HG03175 (cell line): ENCODE results near the gene PYGB.
"Not testable (repeated sequence)": the region's sequence is repeated elsewhere in the genome, so short reads cannot be mapped to it uniquely, and the experiment has no call there.

Experiments used
- ATAC-seq: cut with Tn5 transposase; IDR thresholded peaks from one replicate; pipeline ENCODE4 v1.9.1; 2021; ENCODE audit warnings: mild to moderate bottlenecking, moderate library complexity; ENCODE audit not compliant: unreplicated experiment

The PYGB gene

GRCh38 chr20:25324412-25324811, 76.5 kb downstream of the PYGB start:
- no peak for ATAC-seq

GRCh38 chr20:25325073-25325472, 77.2 kb downstream of the PYGB start:
- no peak for ATAC-seq

- ATAC-seq, result no peak
These were observed 78.1 kb downstream of the PYGB start for GRCh38 chr20:25325997-25326396.

DNA sequence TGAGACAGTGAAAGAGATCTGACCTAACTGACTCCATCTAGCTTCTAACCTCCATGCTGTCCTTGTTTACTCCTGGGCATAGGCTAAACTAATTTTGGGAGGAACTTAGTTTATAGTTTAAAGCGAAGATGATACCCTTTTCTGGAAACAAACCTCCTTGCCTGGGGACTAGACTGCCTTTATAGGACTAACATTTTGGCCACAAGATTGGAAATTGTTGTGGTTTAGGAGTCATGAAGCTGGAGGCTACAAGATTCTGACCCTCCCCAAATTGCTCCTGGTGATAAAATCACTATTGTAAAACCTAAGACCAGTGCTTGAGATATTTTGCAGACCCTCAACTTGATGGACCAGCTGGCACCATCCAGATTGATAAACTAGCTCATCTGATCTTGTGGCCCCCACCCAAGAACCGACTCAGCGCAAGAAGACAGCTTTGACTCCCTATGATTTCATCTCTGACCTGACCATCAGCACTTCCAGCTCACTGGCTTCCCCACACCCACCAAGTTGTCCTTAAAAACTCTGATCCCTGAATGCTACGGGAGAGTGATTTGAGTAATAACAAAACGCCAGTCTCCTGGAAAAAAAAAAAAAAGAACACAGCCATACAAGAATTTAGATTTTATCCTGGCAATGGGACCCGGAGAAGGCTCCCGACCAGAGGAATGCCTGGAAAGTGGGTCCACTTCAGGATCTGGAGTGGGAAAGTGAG, 79.8 kb downstream of the PYGB start:
- no peak for ATAC-seq

DNA sequence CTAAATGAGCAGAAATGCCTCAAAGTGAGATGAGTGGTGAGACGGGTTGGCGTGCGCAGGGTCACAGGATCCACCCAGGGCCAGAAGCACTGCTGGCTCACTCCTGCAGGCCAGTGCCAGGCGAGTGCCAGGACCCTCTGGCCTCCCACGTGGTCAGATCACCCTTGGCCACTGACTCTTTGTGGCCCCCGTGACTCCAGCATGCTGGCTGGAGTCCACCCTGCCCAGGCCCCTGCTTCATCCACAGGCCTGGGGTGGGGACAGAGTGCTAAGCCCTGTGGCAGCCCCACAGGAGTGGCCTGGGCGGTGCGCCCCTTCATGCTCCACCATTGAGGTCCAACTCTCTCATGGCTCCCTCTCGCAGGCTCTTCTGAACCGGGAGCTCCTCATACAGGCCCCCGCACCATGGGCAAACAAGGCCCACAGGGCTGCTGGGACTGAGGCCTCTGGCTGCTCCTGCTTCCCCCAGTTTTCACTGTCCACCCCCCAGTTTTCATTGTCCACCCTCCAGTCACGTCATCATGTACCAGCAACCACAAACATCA, 81.1 kb downstream of the PYGB start:
- ATAC-seq, result no peak

DNA sequence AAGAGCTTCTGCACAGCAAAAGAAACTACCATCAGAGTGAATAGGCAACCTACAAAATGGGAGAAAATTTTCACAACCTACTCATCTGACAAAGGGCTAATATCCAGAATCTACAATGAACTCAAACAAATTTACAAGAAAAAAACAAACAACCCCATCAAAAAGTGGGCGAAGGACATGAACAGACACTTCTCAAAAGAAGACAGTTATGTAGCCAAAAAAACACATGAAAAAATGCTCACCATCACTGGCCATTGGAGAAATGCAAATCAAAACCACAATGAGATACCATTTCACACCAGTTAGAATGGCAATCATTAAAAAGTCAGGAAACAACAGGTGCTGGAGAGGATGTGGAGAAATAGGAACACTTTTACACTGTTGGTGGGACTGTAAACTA, 87.1 kb downstream of the PYGB start:
- not testable (repeated sequence) for ATAC-seq

DNA sequence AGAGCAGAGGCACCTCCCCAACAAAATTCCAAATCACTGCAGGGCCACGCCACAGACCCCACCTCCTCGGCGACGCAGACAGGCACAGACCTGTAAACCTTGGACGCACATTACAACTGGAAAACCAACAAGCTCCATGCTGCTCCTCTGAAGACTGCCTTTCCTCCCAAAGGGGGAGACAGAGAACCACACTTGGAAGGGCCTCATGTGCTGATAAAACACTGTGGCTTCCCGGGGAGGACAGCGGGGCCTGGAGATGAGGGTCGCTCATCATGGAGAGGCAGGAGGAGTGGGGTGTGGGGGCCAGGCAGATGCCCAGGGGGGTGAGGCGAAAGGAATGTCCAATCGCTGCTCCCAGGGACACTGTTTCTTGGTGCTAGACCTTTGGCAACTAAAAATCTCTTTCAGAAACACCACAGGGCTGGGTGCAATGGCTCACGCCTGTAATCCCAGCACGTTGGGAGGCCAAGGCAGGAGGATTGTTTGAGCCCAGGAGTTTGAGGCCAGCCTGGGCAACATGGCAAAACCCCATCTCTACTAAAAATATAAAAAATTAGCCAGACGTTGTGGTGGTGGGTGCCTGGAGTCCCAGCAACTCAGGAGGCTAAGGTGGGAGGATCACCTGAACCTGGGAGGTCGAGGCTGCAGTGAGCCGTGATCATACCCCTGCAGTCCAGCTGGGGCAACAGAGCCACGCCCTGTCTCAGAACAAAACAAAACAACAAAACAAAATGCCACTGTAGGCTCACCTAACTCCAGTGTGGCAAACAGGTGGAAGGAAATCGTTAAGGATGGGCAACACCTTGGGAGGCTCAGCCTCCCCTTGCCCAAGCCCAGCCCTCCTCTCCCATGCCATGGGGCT, 88.9 kb downstream of the PYGB start:
- ATAC-seq, result no peak

DNA sequence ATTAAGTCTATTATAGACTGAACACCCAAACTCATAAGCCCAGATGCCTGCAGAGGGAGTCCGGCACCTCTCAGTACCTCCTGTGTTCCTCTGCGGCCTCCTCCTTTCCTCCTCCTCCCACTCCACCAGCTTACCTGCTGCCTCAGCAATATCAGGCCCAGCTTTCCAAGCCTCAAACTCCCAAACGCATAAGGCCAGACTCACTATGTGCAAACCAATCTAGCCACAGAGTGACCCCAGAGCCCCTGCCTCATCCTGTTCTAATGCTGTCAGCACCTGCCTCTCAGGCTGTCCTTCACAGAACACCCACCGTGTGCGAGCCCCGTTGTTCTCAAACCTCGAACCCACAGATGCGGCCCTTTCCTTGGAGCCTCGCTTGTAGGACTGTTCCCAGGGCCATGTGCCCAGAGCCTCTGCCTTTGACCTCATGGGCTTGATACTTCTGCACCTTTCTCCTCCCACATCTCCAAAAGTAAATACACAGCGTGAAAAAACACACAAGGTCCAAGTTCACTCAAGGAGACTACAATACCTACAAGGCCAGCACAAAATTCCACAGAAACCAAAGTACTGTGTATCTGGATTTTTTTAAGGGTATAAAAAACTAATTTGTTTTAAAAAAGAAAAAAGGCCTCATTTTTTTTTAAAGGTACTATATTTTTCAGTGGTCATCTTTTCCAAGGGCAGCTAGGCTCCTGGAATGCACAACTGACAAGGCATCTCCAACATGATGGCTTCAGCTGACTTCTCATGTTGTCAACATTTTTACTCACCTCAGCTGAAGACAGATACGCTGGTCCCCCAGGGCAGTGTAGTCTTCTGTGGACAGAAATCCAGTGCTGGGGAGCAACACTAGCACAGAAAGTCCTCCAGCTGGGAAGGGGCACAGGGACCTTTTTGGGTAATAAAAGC, 90.5 kb downstream of the PYGB start:
- no peak for ATAC-seq

- no peak for ATAC-seq
These were observed 91.7 kb downstream of the PYGB start for GRCh38 chr20:25339608-25340007.

DNA sequence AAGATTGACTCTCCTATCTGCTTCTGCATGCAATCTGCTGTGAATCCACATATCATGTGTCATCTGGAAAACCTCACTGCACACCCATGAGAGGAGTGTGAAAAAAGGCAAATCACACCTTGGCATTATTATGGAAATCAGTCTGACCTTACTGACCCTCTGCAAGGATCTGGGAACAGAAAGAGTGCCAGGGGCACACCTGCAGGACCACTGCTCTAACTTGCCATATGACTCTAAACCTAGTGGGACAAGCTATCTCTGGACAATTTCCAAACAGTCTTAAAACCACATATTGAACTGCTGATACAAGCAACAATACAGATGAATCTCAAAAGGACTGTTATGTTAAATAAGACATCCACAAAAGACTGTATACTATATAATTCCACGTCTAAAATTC, 92.5 kb downstream of the PYGB start:
- no peak for ATAC-seq

DNA sequence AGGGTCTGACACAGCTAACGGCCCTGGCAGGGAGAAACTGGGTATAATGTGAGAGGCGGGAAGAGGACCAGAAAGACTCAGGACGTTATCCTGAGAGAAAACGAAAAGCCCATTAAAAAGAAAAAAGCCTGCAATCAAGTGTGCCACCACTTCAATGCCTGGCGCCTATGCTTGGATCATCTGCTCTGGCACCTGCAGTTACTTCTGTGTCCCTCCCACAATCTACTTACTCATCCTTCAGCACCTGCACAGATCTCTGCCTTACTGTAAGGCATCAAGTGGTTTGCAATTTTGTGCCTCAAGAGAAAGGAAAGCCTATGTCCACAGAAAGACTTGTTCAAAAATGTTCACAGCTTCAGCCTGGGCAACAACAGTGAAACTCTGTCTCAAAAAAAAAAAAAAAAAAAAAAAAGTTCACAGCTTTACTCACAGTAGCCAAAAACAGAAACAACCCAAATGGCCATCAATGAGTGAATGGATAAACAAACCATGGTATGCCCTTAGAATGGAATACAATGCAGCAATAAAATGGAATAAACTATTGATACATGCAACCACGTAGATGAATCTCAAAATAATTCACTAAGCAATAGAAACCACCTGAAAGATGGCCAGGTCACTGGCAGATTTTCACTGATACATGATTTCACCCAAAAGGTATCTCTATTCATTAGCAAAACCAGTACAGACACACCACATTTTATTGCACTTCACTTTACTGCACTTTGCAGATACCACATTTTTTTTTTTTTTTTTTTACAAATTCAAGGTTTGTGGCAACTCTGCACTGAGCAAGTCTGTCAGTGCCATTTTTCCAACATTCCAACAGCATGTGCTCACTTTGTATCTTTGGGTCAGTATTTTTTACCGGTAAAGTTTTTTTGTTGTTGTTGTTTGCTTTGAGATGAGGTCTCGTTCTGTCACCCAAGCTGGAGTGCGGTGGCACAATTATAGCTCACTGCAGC, 94.1 kb downstream of the PYGB start:
- no peak for ATAC-seq

DNA sequence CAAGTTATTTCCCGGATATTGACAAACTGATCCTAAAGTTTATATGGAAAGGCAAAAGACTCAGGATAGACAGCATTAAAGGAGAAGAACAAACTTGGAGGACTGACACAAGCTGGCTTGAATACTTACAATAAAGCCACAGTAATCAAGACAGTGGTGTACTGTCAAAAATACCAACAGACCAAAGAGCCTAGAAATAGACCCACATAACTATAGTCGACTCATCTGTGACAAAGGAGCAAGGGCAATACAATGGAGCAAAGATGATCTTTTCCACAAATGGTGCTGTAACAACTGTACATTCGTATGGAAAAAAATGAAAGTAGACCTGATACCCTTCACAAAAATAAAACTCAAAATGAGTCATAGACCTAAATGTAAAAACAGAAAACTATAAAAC, 96.7 kb downstream of the PYGB start:
- ATAC-seq, result no peak

DNA sequence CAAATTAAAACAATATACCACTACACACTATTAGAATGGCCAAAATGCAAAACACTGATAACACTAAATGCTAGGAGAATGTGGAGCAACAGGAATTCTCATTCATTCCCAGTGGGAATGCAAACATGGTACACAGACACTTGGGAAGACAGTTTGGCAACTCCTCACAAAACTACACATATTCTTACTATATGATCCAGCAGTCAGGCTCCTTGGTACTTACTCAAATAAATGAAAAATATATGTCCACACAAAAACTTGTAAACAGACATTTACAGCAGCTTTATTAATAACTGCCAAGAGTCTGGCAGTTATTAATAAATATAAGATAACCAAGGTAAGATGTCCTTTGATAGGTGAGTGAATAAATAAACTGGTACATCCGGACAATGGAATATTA, 97.8 kb downstream of the PYGB start:
- ATAC-seq, result no peak

DNA sequence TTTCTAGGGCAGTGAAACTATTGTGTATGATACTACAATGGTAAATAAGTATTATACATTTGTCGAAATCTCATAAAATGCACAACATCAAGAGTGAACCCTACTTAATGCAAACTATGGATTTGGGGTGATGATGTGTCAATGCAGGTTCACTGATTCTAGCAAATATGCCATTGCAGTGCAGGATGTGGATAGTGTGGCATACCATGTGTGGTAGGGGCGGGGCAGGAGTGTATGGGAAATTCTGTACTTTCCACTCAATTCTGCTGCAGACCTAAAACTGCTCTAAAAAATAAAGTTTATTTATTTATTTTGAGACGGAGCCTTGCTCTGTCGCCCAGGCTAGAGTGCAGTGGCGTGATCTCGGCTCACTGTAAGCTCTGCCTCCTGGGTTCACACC, 98.5 kb downstream of the PYGB start:
- ATAC-seq, result no peak
